HG03135 (cell line): Measurements from ENCODE around the gene EHD4.

ENCODE experiments used
- ATAC-seq: cut with Tn5 transposase; IDR thresholded peaks from one replicate; pipeline ENCODE4 v1.9.1; 2021; ENCODE audit warnings: mild to moderate bottlenecking, moderate library complexity; ENCODE audit not compliant: unreplicated experiment

The EHD4 gene

GRCh38 chr15:41939986-41940385 is 32.4 kb downstream of the EHD4 start:
- ATAC-seq, result no peak

DNA sequence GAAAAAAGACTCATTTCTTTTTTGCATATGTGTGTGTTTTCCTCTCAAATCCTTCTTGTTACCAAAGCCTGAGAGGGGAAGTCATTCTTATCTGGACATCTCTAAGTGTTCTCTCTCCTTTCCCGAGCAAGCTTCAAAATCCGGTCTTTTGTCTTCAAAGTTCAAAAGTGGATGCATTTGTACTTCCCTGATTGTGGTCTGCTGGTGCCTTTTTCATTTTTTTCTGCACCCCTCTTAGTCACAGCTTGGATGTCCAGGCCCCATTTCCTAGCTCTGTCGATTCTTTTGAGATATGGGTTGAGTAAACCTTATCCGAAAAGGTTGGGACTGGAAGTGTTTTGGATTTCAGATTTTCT is 34.8 kb downstream of the EHD4 start:
- no peak for ATAC-seq

- no peak for ATAC-seq
Measured at GRCh38 chr15:41936649-41937567, 35.4 kb downstream of the EHD4 start.

DNA sequence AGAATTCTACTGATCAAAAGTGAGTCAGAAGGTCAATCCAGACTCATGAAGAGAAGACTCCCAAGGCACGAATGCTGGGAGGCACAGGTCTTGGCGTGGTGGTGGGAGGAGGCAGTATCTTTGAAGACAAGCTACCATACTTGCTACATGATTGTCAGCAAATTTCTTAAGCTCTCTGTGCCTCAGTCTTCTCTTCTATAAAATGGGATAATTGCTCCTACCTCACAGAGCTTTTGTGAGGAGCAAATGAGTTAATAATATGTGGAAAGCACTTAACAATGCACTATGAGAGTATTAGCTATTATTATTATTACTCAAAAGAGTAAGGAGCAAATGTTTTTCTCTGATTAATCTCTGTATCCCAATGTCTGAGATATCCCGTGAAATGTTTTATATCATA is 36.2 kb downstream of the EHD4 start:
- ATAC-seq, result no peak

DNA sequence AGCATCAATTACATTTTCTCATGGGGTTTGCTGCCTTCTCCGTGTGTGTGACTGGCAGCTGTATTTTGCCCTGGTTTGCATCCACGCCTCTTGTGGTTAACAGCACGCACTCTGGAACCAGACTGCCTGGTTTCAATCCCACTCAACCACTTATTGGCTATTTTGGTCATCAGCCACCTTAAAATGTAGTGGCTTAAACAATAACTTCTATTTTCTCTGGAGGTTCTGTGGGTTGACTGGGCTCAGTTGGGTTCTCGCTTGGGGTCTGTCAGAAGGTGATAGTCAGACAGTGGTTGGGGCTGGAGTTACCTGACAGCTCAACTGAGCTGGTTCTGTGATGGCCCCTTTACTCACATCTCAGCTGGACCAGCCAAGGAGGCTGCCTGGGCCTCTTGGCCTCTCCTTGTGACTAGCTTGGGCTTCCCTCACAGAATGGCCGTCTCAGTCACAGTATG is 36.8 kb downstream of the EHD4 start:
- ATAC-seq, result no peak

DNA sequence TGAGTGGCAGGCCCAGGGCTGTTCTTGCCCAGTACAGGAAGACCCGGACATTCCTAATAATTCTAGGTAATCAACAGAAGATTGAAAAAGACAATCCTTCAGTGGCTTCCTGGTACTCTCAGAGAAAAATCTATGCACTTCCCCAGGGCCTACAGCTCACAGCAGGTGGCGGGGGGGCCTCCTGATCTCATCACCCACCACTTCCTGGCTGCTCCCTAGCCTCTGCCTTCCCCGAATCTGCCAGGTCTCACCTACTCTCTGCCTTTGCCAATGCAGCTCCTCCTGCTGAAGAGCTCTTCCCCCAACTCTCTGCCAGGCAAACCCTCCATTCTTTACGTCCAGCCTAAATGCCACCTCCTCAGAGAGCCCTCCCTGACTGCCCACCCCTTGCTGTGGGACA is 37.5 kb downstream of the EHD4 start:
- ATAC-seq, result no peak

- no peak for ATAC-seq
Measured at GRCh38 chr15:41933771-41934170, 38.6 kb downstream of the EHD4 start.

- ATAC-seq, result no peak
Measured at GRCh38 chr15:41933326-41933725, 39.0 kb downstream of the EHD4 start.

GRCh38 chr15:41932511-41933289 is 39.7 kb downstream of the EHD4 start:
- no peak for ATAC-seq

DNA sequence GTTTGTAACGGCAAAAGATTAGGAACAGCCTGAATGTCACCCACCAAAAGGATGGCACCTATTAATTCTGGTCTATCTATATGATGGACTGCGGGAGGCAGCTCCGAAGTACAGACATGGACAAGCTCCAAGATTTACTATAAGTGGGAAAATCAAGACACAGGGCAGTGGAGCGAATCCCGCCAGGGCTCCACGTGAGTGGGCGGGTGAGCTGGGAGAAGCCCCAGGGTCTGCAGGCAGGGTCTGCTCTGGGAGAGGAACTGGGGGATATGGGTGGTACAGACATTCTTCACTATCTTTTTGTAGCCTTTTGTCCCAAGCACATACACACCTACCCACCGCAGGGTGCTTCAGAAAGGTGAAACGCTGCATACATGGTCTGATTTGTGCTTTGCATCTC is 40.3 kb downstream of the EHD4 start:
- ATAC-seq, result no peak

DNA sequence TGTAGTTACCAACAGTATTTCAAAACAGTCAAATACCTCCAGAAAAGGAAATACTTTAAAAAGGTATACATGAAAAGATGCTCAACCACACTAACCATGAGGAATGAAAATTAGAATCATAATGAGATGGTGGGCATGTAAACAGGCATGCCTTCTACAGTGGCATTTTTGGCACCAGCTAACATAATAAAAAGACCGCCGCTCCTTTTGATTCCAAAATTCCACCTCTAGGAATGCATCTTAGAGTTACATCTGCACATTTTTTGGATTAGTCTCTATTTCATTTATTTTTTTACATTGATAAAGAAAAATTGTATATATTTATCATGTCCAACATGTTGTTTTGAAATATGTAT is 41.5 kb downstream of the EHD4 start:
- no peak for ATAC-seq

- ATAC-seq, result no peak
Measured at GRCh38 chr15:41930221-41930866, 42.0 kb downstream of the EHD4 start.

GRCh38 chr15:41928637-41929620 is 43.4 kb downstream of the EHD4 start:
- peak; percentile 49 for ATAC-seq

GRCh38 chr15:41928100-41928499 is 44.3 kb downstream of the EHD4 start:
- ATAC-seq, result no peak

DNA sequence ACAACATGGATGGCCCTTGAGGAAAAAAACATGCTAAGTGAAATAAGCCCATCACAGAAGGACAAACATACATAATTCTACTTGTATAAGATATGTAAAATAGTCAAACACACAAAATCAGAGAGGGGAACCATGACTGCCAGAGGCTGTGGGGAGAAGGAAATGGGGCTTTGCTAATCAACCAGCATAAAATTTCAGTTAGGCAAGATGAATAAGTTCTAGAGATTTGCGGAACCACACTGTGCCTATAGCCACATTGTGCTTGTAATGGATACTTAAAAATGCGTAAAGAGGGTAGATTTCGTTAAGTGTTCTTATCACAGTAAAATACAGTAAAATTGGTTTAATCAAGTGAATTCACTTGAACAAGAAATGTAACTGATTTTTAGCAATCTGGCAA is 44.8 kb downstream of the EHD4 start:
- no peak for ATAC-seq

DNA sequence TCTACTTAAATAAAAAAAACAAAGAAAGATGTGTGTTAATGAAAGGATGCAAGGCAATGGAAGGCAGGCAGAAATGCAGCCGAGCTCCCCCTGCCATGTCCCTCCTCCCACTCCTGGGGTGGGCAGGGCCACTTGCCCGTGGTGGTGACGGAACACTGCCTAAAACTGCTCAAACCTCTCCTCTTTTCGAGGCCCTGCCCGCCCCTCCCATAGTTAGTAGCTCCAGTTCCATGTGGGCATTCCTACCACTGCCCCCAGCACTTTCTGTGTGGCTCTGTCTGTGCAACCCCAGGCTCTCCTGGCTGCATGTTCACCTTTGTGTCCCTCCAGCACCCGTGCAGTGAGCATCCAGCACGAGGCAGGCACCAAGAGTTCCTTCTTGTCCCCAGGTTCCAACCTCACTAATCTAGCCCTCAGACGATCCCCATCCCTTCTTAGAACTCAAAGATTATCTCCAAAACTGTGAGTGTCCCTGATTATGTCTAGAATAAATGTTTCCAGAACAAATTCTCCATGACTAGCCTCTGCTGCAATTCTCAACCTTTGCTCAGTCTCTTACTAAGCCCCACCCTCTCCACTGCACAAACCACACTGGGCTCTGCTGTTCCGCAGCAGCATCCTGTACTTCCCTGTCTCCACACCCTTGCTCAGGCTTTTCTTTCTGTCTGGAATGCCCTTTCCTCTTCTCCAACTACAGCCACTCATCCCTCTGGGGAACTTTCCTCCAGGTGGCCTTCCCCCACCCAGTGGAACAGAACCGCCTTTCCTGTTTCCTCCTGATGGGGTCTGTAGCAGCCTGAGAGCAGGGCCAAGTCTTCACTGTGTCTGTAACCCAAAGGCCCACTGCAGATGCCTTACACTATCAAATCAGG is 45.9 kb downstream of the EHD4 start:
- ATAC-seq, result no peak

- ATAC-seq, result no peak
Measured at GRCh38 chr15:41925086-41925608, 47.2 kb downstream of the EHD4 start.

DNA sequence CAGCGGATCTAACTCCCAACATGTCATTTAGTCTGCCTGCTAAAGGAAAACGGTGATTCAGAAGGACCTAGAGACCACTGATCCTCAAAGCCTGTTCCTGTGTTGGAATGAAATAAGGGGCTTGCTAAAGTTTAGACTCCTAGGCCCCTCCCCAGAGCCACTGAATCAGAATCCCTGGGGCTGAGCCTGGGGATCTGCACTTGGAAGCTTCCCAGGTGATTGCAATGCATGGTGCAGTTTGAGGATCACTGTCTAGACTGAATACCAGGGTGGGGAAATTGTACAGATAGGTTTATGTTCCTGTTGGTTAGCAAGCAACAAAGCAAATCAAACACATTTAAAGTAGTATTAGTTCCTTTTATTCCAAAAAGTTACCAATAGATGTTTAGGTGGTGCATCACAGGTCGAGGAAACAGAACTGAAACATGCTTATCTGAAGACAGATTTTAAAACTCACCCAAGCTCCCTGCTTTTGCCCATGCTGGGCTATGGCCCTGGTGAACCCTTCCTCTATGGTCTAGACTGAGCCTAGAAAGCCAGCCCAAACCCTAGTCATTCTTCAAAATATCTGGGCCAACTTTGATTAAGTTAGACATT is 48.9 kb downstream of the EHD4 start:
- no peak for ATAC-seq

GRCh38 chr15:41922353-41922752 is 50.0 kb downstream of the EHD4 start:
- no peak for ATAC-seq
